CD14-positive monocyte (primary cell): Measurements from ENCODE around the gene CFAP20DC. TPM values are rescaled to one million over a fixed set of nuclear protein-coding genes. Genes with fewer than 3 reads are reported as not detected.

Experiments
- DNase-seq, 3 donors: peaks; one replicate each; pipeline ENCODE4 v3.0.0-alpha.2; 2011 to 2022
- H2AFZ ChIP-seq: 2 replicates; pipeline ENCODE4 v1.6.0; 2012; ENCODE audit warnings: mild to moderate bottlenecking, low read depth, low read length, inconsistent platforms; ENCODE audit not compliant: insufficient read depth, poor library complexity, severe bottlenecking
- H3K27ac ChIP-seq, 2 donors: 1 replicate in 1 of 2; 2 replicates in 1 of 2; pipeline ENCODE4 v1.5.1; 2012 to 2013; ENCODE audit warnings: low read length in 2 of 2, control low read depth in 1 of 2, inconsistent platforms in 1 of 2, low read depth in 1 of 2, mild to moderate bottlenecking in 1 of 2
- H3K27me3 ChIP-seq, 2 donors: one replicate each; pipeline versions ENCODE4 v1.6.0 to v1.6.1; 2011 to 2013; ENCODE audit warnings: low read length in 2 of 2; ENCODE audit not compliant: control insufficient read depth in 2 of 2, insufficient read depth in 2 of 2
- H3K36me3 ChIP-seq, 2 donors: replicated peaks in 1 of 2; 1 replicate in 1 of 2; 2 replicates in 1 of 2; pipeline versions ENCODE4 v1.5.1 to v1.6.1; 2012 to 2013; ENCODE audit warnings: low read length in 2 of 2, control low read depth in 1 of 2, inconsistent platforms in 1 of 2, mild to moderate bottlenecking in 1 of 2; ENCODE audit not compliant: insufficient read depth in 2 of 2, control insufficient read depth in 1 of 2
- H3K4me1 ChIP-seq, 2 donors: 1 replicate in 1 of 2; 2 replicates in 1 of 2; pipeline versions ENCODE4 v1.5.1 to v1.6.1; 2012 to 2013; ENCODE audit warnings: low read length in 2 of 2, control low read depth in 1 of 2, inconsistent platforms in 1 of 2, mild to moderate bottlenecking in 1 of 2, moderate library complexity in 1 of 2; ENCODE audit not compliant: insufficient read depth in 2 of 2, control insufficient read depth in 1 of 2
- H3K4me2 ChIP-seq: replicated peaks from 2 replicates; pipeline ENCODE3; 2012; ENCODE audit warnings: low read length, moderate library complexity, mild to moderate bottlenecking; ENCODE audit not compliant: poor library complexity, severe bottlenecking; ENCODE audit errors: extremely low read depth
- H3K4me3 ChIP-seq, 3 experiments: fragments of 200-600 bp in 1 of 3; sonication (generic) in 1 of 3; replicated peaks in 1 of 3; 1 replicate in 2 of 3; 2 replicates in 1 of 3; pipeline ENCODE4 v1.5.1; 2011 to 2013; ENCODE audit warnings: low read length in 3 of 3, mild to moderate bottlenecking in 3 of 3, control low read depth in 2 of 3, low read depth in 2 of 3, inconsistent platforms in 1 of 3, moderate library complexity in 1 of 3
- H3K79me2 ChIP-seq: 2 replicates; pipeline ENCODE4 v1.6.0; 2012; ENCODE audit warnings: mild to moderate bottlenecking, control low read depth, inconsistent platforms, low read length, moderate library complexity; ENCODE audit not compliant: insufficient read depth
- H3K9ac ChIP-seq: 2 replicates; pipeline ENCODE4 v1.6.0; 2017; ENCODE audit warnings: low read length, mild to moderate bottlenecking; ENCODE audit not compliant: insufficient read depth, poor library complexity, severe bottlenecking
- H3K9me3 ChIP-seq, 2 donors: replicated peaks in 1 of 2; 1 replicate in 1 of 2; 2 replicates in 1 of 2; pipeline versions ENCODE4 v1.5.1 to v1.6.1; 2012 to 2013; ENCODE audit warnings: low read length in 2 of 2, control low read depth in 1 of 2; ENCODE audit not compliant: control insufficient read depth in 1 of 2, insufficient read depth in 1 of 2
- H4K20me1 ChIP-seq: 2 replicates; pipeline ENCODE4 v1.6.0; 2012; ENCODE audit warnings: mild to moderate bottlenecking, low read length, control low read depth, moderate library complexity; ENCODE audit not compliant: insufficient read depth
- H3K27ac Mint-ChIP-seq, 7 donors: one replicate each; pipeline ENCODE4 v1.8.0; 2020; ENCODE audit warnings: mild to moderate bottlenecking in 7 of 7, mixed read lengths in 7 of 7, moderate library complexity in 6 of 7, inconsistent platforms in 2 of 7
- H3K27me3 Mint-ChIP-seq, 3 donors: one replicate each; pipeline ENCODE4 v1.8.0; 2021 to 2022; ENCODE audit warnings: low read depth in 3 of 3, mild to moderate bottlenecking in 3 of 3, mixed read lengths in 3 of 3, moderate library complexity in 3 of 3, inconsistent platforms in 1 of 3
- H3K36me3 Mint-ChIP-seq, 2 donors: one replicate each; pipeline ENCODE4 v1.8.0; 2020; ENCODE audit warnings: mixed read lengths in 2 of 2, inconsistent platforms in 1 of 2, mild to moderate bottlenecking in 1 of 2
- H3K4me1 Mint-ChIP-seq: one replicate; pipeline ENCODE4 v1.8.0; 2020; ENCODE audit warnings: mild to moderate bottlenecking, mixed read lengths
- H3K4me3 Mint-ChIP-seq, 2 donors: one replicate each; pipeline ENCODE4 v1.8.0; 2020; ENCODE audit warnings: mild to moderate bottlenecking in 2 of 2, mixed read lengths in 2 of 2, moderate library complexity in 1 of 2
- H3K9me3 Mint-ChIP-seq, 7 donors: one replicate each; pipeline ENCODE4 v1.8.0; 2020 to 2022; ENCODE audit warnings: mixed read lengths in 7 of 7, mild to moderate bottlenecking in 6 of 7, moderate library complexity in 6 of 7, inconsistent platforms in 2 of 7
- CTCF ChIP-seq: fragments of 200-600 bp; IDR thresholded peaks from one replicate; pipeline ENCODE4 v1.8.0; 2022; ENCODE audit warnings: antibody characterized with exemption, mild to moderate bottlenecking
- WGBS: methylation state at CpG from one replicate; pipeline ENCODE4 v1.1.5; 2013; ENCODE audit warnings: missing lambda C conversion rate; ENCODE audit not compliant: insufficient coverage; 5-methylcytosine and 5-hydroxymethylcytosine counted together
- intact Hi-C, 2 donors: fragments of 100-400 bp; cut with micrococcal nuclease; formaldehyde crosslinking; loops; one replicate each; pipeline versions ENCODE4 v1.15.0 to v1.15.1; 2023
- polyA plus RNA-seq, 3 donors: library from polyadenylated mRNA; depleted of rRNA in 1 of 3; unstranded in 2 of 3; stranded (reverse) in 1 of 3; fragments of 300-500 nt in 2 of 3; fragments of >200 nt in 1 of 3; fragmentation: Illumina TruSeq in 2 of 3; gene quantifications; 1 replicate in 2 of 3; 2 replicates in 1 of 3; pipeline ENCODE4 v1.2.3, GENCODE V29; 2012 to 2021

CFAP20DC gene
- polyA plus RNA-seq, 3 donors, result not detected

- no peak overlapping the region for H3K27ac ChIP-seq
- no peak overlapping the region for H3K4me3 Mint-ChIP-seq
- no peak overlapping the region for H2AFZ ChIP-seq
- H3K27me3 Mint-ChIP-seq, result no peaks in the 10 kb centered on the region
- peak overlapping the region in 1 of 7 donors; percentile 3 for H3K27ac Mint-ChIP-seq
- no peaks in the 10 kb centered on the region for H3K9me3 ChIP-seq
- H3K36me3 Mint-ChIP-seq, result no peaks in the 10 kb centered on the region
- no peaks in the 10 kb centered on the region for H3K4me1 Mint-ChIP-seq
- no peaks in the 10 kb centered on the region for H4K20me1 ChIP-seq
- no peaks in the 10 kb centered on the region for H3K36me3 ChIP-seq
- intact Hi-C loops, result no loop called here
- H3K4me1 ChIP-seq, result no peaks in the 10 kb centered on the region
- no peak overlapping the region for H3K4me2 ChIP-seq
- no peaks in the 10 kb centered on the region for H3K79me2 ChIP-seq
- peaks cover 0 to 5% (median 0%) of the 10 kb centered on the region in 7 donors for H3K9me3 Mint-ChIP-seq
- H3K4me3 ChIP-seq, result no peak overlapping the region
- no peak for TF ChIP-seq CTCF
- no peak overlapping the region for H3K9ac ChIP-seq
- no peak for DNase-seq
- 67% methylated on average over 1 of the region's 2 CpGs for WGBS
- no peaks in the 10 kb centered on the region for H3K27me3 ChIP-seq
These were observed 20.0 kb upstream of the CFAP20DC start for GRCh38 chr3:59069838-59070237.

- Mint-ChIP-seq H3K36me3 (no peaks in the 10 kb centered on the region), H3K9me3 (peaks cover 0 to 6% (median 5%) of the 10 kb centered on the region in 7 donors), H3K4me1 (no peaks in the 10 kb centered on the region), H3K4me3 (no peak overlapping the region), H3K27ac (no peak overlapping the region), H3K27me3 (peaks cover 0 to 2% (median 1%) of the 10 kb centered on the region in 3 donors)
- Histone ChIP-seq H3K79me2 (no peaks in the 10 kb centered on the region), H3K27me3 (no peaks in the 10 kb centered on the region), H3K4me2 (no peak overlapping the region), H3K27ac (no peak overlapping the region), H2AFZ (no peak overlapping the region), H3K36me3 (no peaks in the 10 kb centered on the region), H3K9me3 (peaks cover 0 to 6% of the 10 kb centered on the region in 2 donors), H3K4me3 (no peak overlapping the region), H4K20me1 (no peaks in the 10 kb centered on the region), H3K4me1 (no peaks in the 10 kb centered on the region), H3K9ac (no peak overlapping the region)
- TF ChIP-seq CTCF, result no peak
- WGBS, result no CpG with 5 or more reads among the region's 7 CpGs
- intact Hi-C loops, result no loop called here
- DNase-seq, result no peak
These were observed 15.4 kb upstream of the CFAP20DC start for GRCh38 chr3:59065240-59065639.
